Thoracic aorta (tissue), 2 donors: Measurements from ENCODE around the gene EEFSEC. TPM values are rescaled to one million over a fixed set of nuclear protein-coding genes. Genes with fewer than 3 reads are reported as not detected.

ENCODE experiments used
- ATAC-seq: fragments of 150-250 bp; one replicate; pipeline ENCODE4 v1.8.0; 2017; ENCODE audit warnings: low read depth; ENCODE audit not compliant: insufficient number of reproducible peaks, low FRiP score
- DNase-seq: peaks from one replicate; pipeline ENCODE4 v3.0.0-alpha.2; 2020; ENCODE audit warnings: low spot score
- H3K27ac ChIP-seq, 2 donors: fragments of 200-600 bp; sonication (generic); 1 replicate in 1 of 2; 2 replicates in 1 of 2; pipeline ENCODE4 v1.5.1; 2016; ENCODE audit warnings: mild to moderate bottlenecking in 2 of 2, moderate library complexity in 2 of 2
- H3K27me3 ChIP-seq: fragments of 200-600 bp; sonication (generic); replicated peaks from 2 replicates; pipeline ENCODE4 v1.6.0; 2016; ENCODE audit warnings: mild to moderate bottlenecking; ENCODE audit not compliant: insufficient read depth
- H3K36me3 ChIP-seq: fragments of 200-600 bp; sonication (generic); one replicate; pipeline ENCODE4 v1.5.1; 2016
- H3K4me1 ChIP-seq, 2 donors: fragments of 200-600 bp; sonication (generic); 1 replicate in 1 of 2; 2 replicates in 1 of 2; pipeline versions ENCODE4 v1.5.1 to v1.6.0; 2016; ENCODE audit warnings: low read depth in 2 of 2, mild to moderate bottlenecking in 1 of 2; ENCODE audit not compliant: control insufficient read depth in 1 of 2
- H3K4me3 ChIP-seq: fragments of 200-600 bp; sonication (generic); 2 replicates; pipeline ENCODE4 v1.5.1; 2016; ENCODE audit warnings: mild to moderate bottlenecking
- H3K9me3 ChIP-seq: fragments of 200-600 bp; sonication (generic); 2 replicates; pipeline ENCODE4 v1.5.1; 2016
- total RNA-seq, 2 donors: library from RNA; depleted of rRNA; stranded (reverse); fragments of >200 nt; gene quantifications; one replicate each; pipeline versions ENCODE4 v1.1.0 to v1.2.3, GENCODE V29; 2016
- TF ChIP-seq, protein P1 (sequence below): fragments of 200-600 bp; sonication (generic); IDR thresholded peaks from one replicate; pipeline ENCODE4 v1.5.1; 2019; ENCODE audit warnings: antibody characterized with exemption

Gene EEFSEC
- total RNA-seq, 2 donors from 2014 or later = 16.1 to 17.5 TPM

- TF ChIP-seq, protein P1, sequence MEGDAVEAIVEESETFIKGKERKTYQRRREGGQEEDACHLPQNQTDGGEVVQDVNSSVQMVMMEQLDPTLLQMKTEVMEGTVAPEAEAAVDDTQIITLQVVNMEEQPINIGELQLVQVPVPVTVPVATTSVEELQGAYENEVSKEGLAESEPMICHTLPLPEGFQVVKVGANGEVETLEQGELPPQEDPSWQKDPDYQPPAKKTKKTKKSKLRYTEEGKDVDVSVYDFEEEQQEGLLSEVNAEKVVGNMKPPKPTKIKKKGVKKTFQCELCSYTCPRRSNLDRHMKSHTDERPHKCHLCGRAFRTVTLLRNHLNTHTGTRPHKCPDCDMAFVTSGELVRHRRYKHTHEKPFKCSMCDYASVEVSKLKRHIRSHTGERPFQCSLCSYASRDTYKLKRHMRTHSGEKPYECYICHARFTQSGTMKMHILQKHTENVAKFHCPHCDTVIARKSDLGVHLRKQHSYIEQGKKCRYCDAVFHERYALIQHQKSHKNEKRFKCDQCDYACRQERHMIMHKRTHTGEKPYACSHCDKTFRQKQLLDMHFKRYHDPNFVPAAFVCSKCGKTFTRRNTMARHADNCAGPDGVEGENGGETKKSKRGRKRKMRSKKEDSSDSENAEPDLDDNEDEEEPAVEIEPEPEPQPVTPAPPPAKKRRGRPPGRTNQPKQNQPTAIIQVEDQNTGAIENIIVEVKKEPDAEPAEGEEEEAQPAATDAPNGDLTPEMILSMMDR = no peak
- no peaks in the 10 kb centered on the region for H3K9me3 ChIP-seq
- DNase-seq = no peak
- ATAC-seq = no peak
- no peaks in the 10 kb centered on the region for H3K27me3 ChIP-seq
- no peak overlapping the region for H3K27ac ChIP-seq
- H3K36me3 ChIP-seq = no peaks in the 10 kb centered on the region
- H3K4me3 ChIP-seq = no peak overlapping the region
- peaks cover 0 to 12% of the 10 kb centered on the region in 2 donors for H3K4me1 ChIP-seq
These were observed 159.0 kb downstream of the EEFSEC start for GRCh38 chr3:128312271-128312670.

- Histone ChIP-seq H3K4me1 (peaks cover 0 to 21% of the 10 kb centered on the region in 2 donors), H3K27me3 (no peaks in the 10 kb centered on the region), H3K27ac (no peak overlapping the region), H3K4me3 (no peak overlapping the region), H3K36me3 (no peaks in the 10 kb centered on the region), H3K9me3 (no peaks in the 10 kb centered on the region)
- TF ChIP-seq, protein P1 = no peak
- DNase-seq (no peak), ATAC-seq (no peak)
These were observed 159.9 kb downstream of the EEFSEC start for GRCh38 chr3:128313071-128313725.

DNA sequence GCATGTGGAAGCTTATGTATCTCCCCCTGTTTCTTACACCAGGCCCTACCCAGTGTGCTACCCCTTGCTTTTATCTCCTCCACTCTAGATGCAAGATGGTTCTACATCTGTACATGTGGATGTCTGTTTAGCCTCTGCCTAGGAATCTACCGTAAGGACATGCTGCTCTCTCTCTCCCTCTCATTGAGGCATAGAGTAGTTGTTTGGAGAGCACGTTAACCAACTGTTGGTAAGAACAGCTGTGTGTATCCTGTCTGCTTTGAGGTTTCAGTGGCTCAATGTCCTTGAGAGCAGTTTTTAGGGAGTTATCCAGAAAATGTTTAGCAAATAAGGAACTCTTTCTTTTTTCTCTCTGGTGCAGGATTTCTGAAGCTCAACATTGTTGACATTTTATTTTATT, 160.7 kb downstream of the EEFSEC start:
- no peak overlapping the region for H3K27ac ChIP-seq
- H3K36me3 ChIP-seq = no peaks in the 10 kb centered on the region
- no peaks in the 10 kb centered on the region for H3K27me3 ChIP-seq
- TF ChIP-seq, protein P1 = no peak
- no peaks in the 10 kb centered on the region for H3K9me3 ChIP-seq
- H3K4me1 ChIP-seq = peaks cover 0 to 24% of the 10 kb centered on the region in 2 donors
- no peak for DNase-seq
- no peak for ATAC-seq
- no peak overlapping the region for H3K4me3 ChIP-seq

- Histone ChIP-seq H3K36me3 (no peaks in the 10 kb centered on the region), H3K27me3 (no peaks in the 10 kb centered on the region), H3K27ac (no peak overlapping the region), H3K4me3 (no peak overlapping the region), H3K4me1 (peaks cover 0 to 24% of the 10 kb centered on the region in 2 donors), H3K9me3 (no peaks in the 10 kb centered on the region)
- ATAC-seq (no peak), DNase-seq (no peak)
- TF ChIP-seq, protein P1 = no peak
These were observed 162.0 kb downstream of the EEFSEC start for GRCh38 chr3:128315313-128315712.

GRCh38 chr3:128316481-128316891, 163.2 kb downstream of the EEFSEC start:
- H3K9me3 ChIP-seq = no peaks in the 10 kb centered on the region
- DNase-seq (no peak), ATAC-seq (no peak)
- TF ChIP-seq, protein P1 = no peak
- H3K36me3 ChIP-seq = no peaks in the 10 kb centered on the region
- H3K27me3 ChIP-seq = no peaks in the 10 kb centered on the region
- H3K27ac ChIP-seq = no peak overlapping the region
- peaks cover 0 to 24% of the 10 kb centered on the region in 2 donors for H3K4me1 ChIP-seq
- no peak overlapping the region for H3K4me3 ChIP-seq
